Measurements from ENCODE around the gene PDCD7. TPM values are rescaled to one million over a fixed set of nuclear protein-coding genes. Genes with fewer than 3 reads are reported as not detected.
"Not testable (repeated sequence)": the region's sequence is repeated elsewhere in the genome, so short reads cannot be mapped to it uniquely, and the experiment has no call there.

PDCD7 gene
- total RNA-seq, 2 experiments from 2014 or later: 16.6 to 24.8 TPM

GRCh38 chr15:65164139-65164538, 30.5 kb upstream of the PDCD7 start:
- Mint-ChIP-seq H3K27me3 (no peaks in the 10 kb centered on the region), H3K9me3 (ENCODE audit: low read depth) (no peaks in the 10 kb centered on the region), H3K27ac (no peak overlapping the region), H3K4me3 (no peak overlapping the region), H3K4me1 (no peaks in the 10 kb centered on the region), H3K36me3 (ENCODE audit: low read depth) (peaks cover 16% of the 10 kb centered on the region)
- ATAC-seq: no peak
- ChIA-PET POLR2A (interaction anchor here (0.5 to 1.0 kb wide), 2 partner anchors 21 to 1022 kb away, joined by 3 to 4 read pairs; partner anchors contain the start of gene CLPX), CTCF (interaction anchor here (0.7 to 0.8 kb wide), 3 partner anchors 10 to 52 kb away, joined by 3 read pairs; no protein-coding TSS in a partner anchor)
- DNase-seq: no peak
- intact Hi-C loops (cut with DNase I, micrococcal nuclease): no loop called here

DNA sequence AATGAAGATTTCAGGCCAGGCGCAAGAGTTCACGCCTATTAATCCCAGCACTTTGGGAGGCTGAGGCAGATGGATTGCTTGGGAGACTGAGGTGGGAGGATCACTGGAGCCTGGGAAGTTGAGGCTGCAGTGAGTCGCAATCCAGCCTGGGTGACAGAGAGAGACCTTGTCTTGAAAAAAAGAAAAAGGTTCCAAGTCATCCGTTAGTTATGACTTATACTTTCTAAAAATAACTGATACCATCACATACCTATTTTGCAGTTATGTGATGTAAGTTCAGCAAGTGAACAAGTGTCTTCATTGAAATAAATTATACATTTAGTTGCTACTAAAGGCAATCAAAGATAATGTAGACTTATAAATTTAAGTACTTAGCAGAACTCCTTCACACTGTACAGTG, 29.4 kb upstream of the PDCD7 start:
- DNase-seq (no peak), ATAC-seq (no peak)
- intact Hi-C loops (cut with DNase I, micrococcal nuclease): no loop called here
- Mint-ChIP-seq H3K27me3 (no peaks in the 10 kb centered on the region), H3K36me3 (ENCODE audit: low read depth) (peaks cover 14% of the 10 kb centered on the region), H3K4me1 (no peaks in the 10 kb centered on the region), H3K4me3 (no peak overlapping the region), H3K9me3 (ENCODE audit: low read depth) (no peaks in the 10 kb centered on the region), H3K27ac (no peak overlapping the region)
- ChIA-PET CTCF (interaction anchor here (1.0 to 2.5 kb wide), 2 partner anchors 15 to 62 kb away, joined by 3 to 6 read pairs; no protein-coding TSS in a partner anchor), POLR2A (no interaction called here)

DNA sequence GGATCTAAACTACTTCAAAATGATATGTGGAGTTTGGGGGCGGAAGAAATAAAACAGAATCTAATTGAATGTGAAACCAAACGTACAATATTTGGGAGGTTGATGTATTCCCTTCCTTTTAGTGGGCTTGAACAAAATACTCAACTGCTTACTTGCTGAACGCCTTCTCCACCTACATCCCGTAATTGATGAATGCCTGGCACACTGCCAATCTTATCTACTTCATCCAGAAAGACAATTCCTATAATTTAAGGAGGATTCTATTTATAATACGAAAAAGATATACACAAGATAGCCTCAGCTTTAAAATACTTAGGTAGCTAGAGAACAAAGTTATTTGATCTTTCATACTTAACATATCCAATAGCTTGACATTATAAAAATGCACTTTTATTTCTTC, 23.1 kb upstream of the PDCD7 start:
- no peaks in the 10 kb centered on the region for H3K9me3 Mint-ChIP-seq (ENCODE audit: low read depth)
- H3K36me3 Mint-ChIP-seq (ENCODE audit: low read depth): peaks cover 21% of the 10 kb centered on the region
- ChIA-PET POLR2A (no interaction called here), CTCF (interaction anchor here (0.7 kb wide), 1 partner anchor 14 kb away, joined by 3 read pairs; no protein-coding TSS in a partner anchor)
- H3K4me3 Mint-ChIP-seq: no peak overlapping the region
- H3K27me3 Mint-ChIP-seq: no peaks in the 10 kb centered on the region
- intact Hi-C loops (cut with DNase I, micrococcal nuclease): no loop called here
- no peaks in the 10 kb centered on the region for H3K4me1 Mint-ChIP-seq
- DNase-seq (no peak), ATAC-seq (no peak)
- no peak overlapping the region for H3K27ac Mint-ChIP-seq

- intact Hi-C loops (cut with DNase I, micrococcal nuclease): no loop called here
- no peak overlapping the region for H3K27ac Mint-ChIP-seq
- H3K36me3 Mint-ChIP-seq (ENCODE audit: low read depth): peaks cover 25% of the 10 kb centered on the region
- no peak for DNase-seq
- no peak for ATAC-seq
- no peaks in the 10 kb centered on the region for H3K4me1 Mint-ChIP-seq
- no peak overlapping the region for H3K4me3 Mint-ChIP-seq
- H3K27me3 Mint-ChIP-seq: no peaks in the 10 kb centered on the region
- H3K9me3 Mint-ChIP-seq (ENCODE audit: low read depth): no peaks in the 10 kb centered on the region
- ChIA-PET CTCF (interaction anchor here (0.5 kb wide), 1 partner anchor 302 kb away, joined by 3 read pairs; no protein-coding TSS in a partner anchor), POLR2A (no interaction called here)
These were observed 21.1 kb upstream of the PDCD7 start for GRCh38 chr15:65154720-65155119.

- DNase-seq: no peak
- ATAC-seq: no peak
- Mint-ChIP-seq H3K27ac (no peak overlapping the region), H3K9me3 (ENCODE audit: low read depth) (no peaks in the 10 kb centered on the region), H3K36me3 (ENCODE audit: low read depth) (peaks cover 11% of the 10 kb centered on the region), H3K4me3 (no peak overlapping the region), H3K4me1 (no peaks in the 10 kb centered on the region), H3K27me3 (no peaks in the 10 kb centered on the region)
- ChIA-PET POLR2A (no interaction called here), CTCF (interaction anchor here (1.7 kb wide), 1 partner anchor 14 kb away, joined by 6 read pairs; no protein-coding TSS in a partner anchor)
- intact Hi-C loops (cut with DNase I, micrococcal nuclease): no loop called here
These were observed 14.3 kb upstream of the PDCD7 start for GRCh38 chr15:65147902-65148301.

DNA sequence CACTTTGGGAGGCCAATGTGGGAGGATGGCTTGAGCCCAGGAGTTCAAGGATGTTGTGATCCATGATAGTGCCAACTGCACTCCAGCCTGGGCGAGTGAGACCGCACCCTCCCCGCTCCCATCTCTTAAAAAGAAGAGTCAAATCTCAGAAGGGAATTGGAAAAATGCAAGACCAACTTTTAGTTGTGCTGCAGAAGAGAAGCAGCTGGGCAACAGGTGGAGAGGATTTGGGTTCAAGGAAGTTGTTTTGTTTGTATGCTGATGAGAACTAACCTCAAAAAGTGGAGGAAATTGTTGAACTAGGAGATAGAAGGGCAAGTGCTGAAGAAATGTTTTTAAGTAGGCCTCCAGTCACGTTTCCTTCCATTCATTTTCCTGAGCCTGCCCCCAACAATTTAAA, 12.8 kb upstream of the PDCD7 start:
- DNase-seq (peak; percentile 10), ATAC-seq (no peak)
- ChIA-PET POLR2A (no interaction called here), CTCF (interaction anchor here (0.6 kb wide), 1 partner anchor 23 kb away, joined by 4 read pairs; no protein-coding TSS in a partner anchor)
- H3K27ac Mint-ChIP-seq: no peak overlapping the region
- H3K4me1 Mint-ChIP-seq: no peaks in the 10 kb centered on the region
- intact Hi-C loops (cut with DNase I, micrococcal nuclease): no loop called here
- no peaks in the 10 kb centered on the region for H3K9me3 Mint-ChIP-seq (ENCODE audit: low read depth)
- H3K4me3 Mint-ChIP-seq: no peak overlapping the region
- H3K27me3 Mint-ChIP-seq: no peaks in the 10 kb centered on the region
- peaks cover 6% of the 10 kb centered on the region for H3K36me3 Mint-ChIP-seq (ENCODE audit: low read depth)

DNA sequence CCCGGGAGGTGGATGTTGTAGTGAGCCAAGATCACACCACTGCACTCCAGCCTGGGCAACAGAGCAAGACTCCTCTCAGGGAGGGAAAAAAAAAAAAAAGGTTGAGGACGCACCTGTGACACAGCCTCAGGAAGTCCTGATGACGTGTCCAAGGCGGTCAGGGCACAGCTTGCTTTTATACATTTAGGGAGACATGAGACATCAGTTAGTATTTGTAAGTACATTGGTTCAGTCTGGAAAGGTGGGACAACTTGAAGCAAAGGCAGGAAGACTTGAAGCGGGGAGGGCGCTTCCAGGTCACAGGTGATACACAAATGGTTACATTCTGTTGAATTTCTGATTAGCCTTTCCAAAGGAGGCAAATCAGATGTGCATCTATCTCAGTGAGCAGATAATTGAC, 5.0 kb upstream of the PDCD7 start:
- POLR2A ChIA-PET; H3K27ac Mint-ChIP-seq; H3K27me3 Mint-ChIP-seq; CTCF ChIA-PET; H3K4me3 Mint-ChIP-seq; DNase-seq; ATAC-seq; H3K4me1 Mint-ChIP-seq; H3K36me3 Mint-ChIP-seq (ENCODE audit: low read depth); H3K9me3 Mint-ChIP-seq (ENCODE audit: low read depth): not testable (repeated sequence)
- intact Hi-C loops (cut with DNase I, micrococcal nuclease): loop anchor here in 1 of 2 experiments (10.0 kb wide), 1 partner anchor 754 kb away; the partner anchor contains the start of genes PCLAF and TRIP4

DNA sequence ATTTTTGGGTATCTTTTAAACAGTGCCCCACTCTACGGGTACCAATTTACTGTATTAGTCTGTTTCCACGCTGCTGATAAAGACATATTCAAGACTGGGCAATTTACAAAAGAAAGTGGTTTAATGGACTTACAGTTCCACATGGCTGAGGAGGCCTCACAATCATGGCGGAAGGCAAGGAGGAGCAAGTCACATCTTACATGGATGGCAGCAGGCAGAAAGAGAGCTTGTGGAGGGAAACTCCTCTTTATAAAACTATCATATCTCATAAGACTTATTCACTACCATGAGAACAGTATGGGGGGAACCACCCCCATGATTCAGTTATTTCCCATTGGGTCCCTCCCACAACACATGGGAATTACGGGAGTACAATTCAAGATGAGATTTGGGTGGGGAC, 4.3 kb upstream of the PDCD7 start:
- H3K9me3 Mint-ChIP-seq (ENCODE audit: low read depth); H3K27ac Mint-ChIP-seq; CTCF ChIA-PET; POLR2A ChIA-PET; DNase-seq; H3K4me1 Mint-ChIP-seq; H3K4me3 Mint-ChIP-seq; H3K36me3 Mint-ChIP-seq (ENCODE audit: low read depth); ATAC-seq; H3K27me3 Mint-ChIP-seq: not testable (repeated sequence)
- intact Hi-C loops (cut with DNase I, micrococcal nuclease): loop anchor here in 1 of 2 experiments (10.0 kb wide), 1 partner anchor 753 kb away; the partner anchor contains the start of genes PCLAF and TRIP4

GRCh38 chr15:65137089-65137488, 3.5 kb upstream of the PDCD7 start:
- ATAC-seq; H3K4me1 Mint-ChIP-seq; DNase-seq; H3K4me3 Mint-ChIP-seq; CTCF ChIA-PET; H3K9me3 Mint-ChIP-seq (ENCODE audit: low read depth); H3K27me3 Mint-ChIP-seq; H3K27ac Mint-ChIP-seq; POLR2A ChIA-PET: not testable (repeated sequence)
- intact Hi-C loops (cut with DNase I, micrococcal nuclease): loop anchor here in 1 of 2 experiments (10.0 kb wide), 1 partner anchor 752 kb away; the partner anchor contains the start of genes PCLAF and TRIP4
- H3K36me3 Mint-ChIP-seq (ENCODE audit: low read depth): peaks cover 11% of the 10 kb centered on the region

GRCh38 chr15:65134538-65134937, 930 bp upstream of the PDCD7 start:
- ChIA-PET POLR2A (interaction anchor here (1.3 kb wide), 1 partner anchor 170 kb away, joined by 10 read pairs; the partner anchor contains the start of gene RNU5B-1), CTCF (interaction anchor here (0.6 to 2.3 kb wide), 8 partner anchors 13 to 477 kb away, joined by 3 to 5 read pairs (median 4); partner anchors contain the start of genes INTS14, PARP16 and UBAP1L)
- intact Hi-C loops (cut with DNase I, micrococcal nuclease): loop anchor here (5.0 to 10.0 kb wide), 3 partner anchors 168 to 1037 kb away; partner anchors contain the start of genes PCLAF (in 1 of the 2), RNU5B-1 (in 1 of the 2), SNX1 (in 1 of the 2) and TRIP4 (in 1 of the 2)
- peaks cover 5% of the 10 kb centered on the region for H3K9me3 Mint-ChIP-seq (ENCODE audit: low read depth)
- DNase-seq (no peak), ATAC-seq (no peak)
- peaks cover 22% of the 10 kb centered on the region for H3K4me1 Mint-ChIP-seq
- peaks cover 20% of the 10 kb centered on the region for H3K36me3 Mint-ChIP-seq (ENCODE audit: low read depth)
- H3K27me3 Mint-ChIP-seq: no peaks in the 10 kb centered on the region
- H3K4me3 Mint-ChIP-seq: peak overlapping the region; percentile 85
- H3K27ac Mint-ChIP-seq: no peak overlapping the region

DNA sequence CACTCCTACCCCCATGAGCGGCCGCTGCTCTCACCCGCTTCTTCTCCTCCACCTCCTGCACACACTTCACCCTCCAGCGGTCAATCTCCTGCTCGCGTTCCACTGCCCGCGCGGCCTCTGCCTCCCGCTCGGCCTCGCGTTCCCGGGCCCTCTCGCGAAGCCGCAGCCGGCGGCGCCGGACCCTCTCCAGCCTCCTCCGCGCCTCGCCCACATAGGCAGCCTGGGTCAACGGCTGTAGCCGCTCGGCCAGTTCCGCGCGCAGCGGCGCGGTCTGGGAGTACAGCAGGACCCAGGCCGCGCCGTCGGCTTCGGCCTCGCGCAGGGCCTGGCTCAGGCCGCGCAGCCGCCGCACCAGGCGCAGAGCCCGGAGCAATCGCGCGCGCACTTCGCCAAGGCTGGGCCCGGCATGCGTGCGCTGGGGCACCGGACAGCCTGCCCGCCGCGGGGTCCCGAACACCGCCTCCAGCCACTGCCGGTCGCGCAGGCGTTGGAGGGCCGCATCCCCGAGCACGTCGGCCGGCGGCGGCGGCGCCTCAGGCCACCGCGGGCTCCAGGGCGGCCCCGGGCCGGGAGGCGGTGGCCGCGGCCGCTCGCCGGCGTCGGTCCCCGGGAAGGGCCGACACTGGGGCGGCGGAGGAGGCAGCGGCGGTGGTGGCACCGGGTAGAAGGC, 595 bp downstream of the PDCD7 start:
- peak overlapping the region; percentile 79 for H3K27ac Mint-ChIP-seq
- ChIA-PET CTCF (interaction anchor here (1.3 to 2.3 kb wide), 3 partner anchors 30 to 154 kb away, joined by 3 to 4 read pairs (median 4); partner anchors contain the start of gene PARP16), POLR2A (interaction anchor here (1.3 kb wide), 1 partner anchor 172 kb away, joined by 10 read pairs; the partner anchor contains the start of gene RNU5B-1)
- peaks cover 31% of the 10 kb centered on the region for H3K36me3 Mint-ChIP-seq (ENCODE audit: low read depth)
- H3K27me3 Mint-ChIP-seq: no peaks in the 10 kb centered on the region
- DNase-seq (peak; percentile 43), ATAC-seq (peak; percentile 45)
- H3K4me3 Mint-ChIP-seq: peak overlapping the region; percentile 85
- peaks cover 28% of the 10 kb centered on the region for H3K4me1 Mint-ChIP-seq
- H3K9me3 Mint-ChIP-seq (ENCODE audit: low read depth): peaks cover 5% of the 10 kb centered on the region
- intact Hi-C loops (cut with DNase I, micrococcal nuclease): loop anchor here (1.0 to 10.0 kb wide), 14 partner anchors 52 to 1223 kb away; partner anchors contain the start of genes CLPX (in 2 of the 2), RNU5B-1 (in 2 of the 2), DPP8 (in 1 of the 2) and INTS14 (in 1 of the 2)

Measured in activated CD4-positive, alpha-beta T cell treated with anti-CD3 and anti-CD28 coated beads for 36 hours (primary cell).